ENCODE measurements around the gene DNAH10. TPM values are rescaled to one million over a fixed set of nuclear protein-coding genes. Genes with fewer than 3 reads are reported as not detected.

The DNAH10 gene
- total RNA-seq, 1 donor from 2014 or later, result not detected

DNA sequence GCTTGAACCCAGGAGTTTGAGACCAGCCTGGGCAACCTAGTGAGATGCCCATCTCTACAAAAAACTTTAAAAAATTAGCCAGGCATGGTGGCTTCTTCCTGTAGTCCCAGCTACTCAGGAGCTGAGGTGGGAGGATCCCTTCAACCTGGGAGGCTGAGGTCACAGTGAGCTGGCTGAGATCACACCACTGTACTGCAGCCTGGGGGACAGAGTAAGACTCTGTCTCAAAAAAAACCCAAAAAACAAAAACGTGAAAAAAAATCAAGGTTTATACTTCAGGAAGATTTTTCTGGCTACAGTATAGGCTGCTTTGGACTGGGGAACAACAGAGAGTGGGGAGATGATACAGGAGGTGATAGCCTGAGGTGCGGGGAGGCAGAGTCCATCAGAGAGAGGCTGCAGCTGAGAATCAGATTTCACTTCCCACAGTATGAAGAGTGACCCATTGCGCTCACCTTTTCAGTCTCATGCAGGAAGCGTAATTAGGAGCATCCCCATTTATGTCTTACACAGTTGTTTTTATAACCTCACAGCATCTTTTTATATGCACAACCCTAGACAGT lies 28.9 kb downstream of the DNAH10 start:
- DNase-seq, result no peak
- TF ChIP-seq, protein P1, sequence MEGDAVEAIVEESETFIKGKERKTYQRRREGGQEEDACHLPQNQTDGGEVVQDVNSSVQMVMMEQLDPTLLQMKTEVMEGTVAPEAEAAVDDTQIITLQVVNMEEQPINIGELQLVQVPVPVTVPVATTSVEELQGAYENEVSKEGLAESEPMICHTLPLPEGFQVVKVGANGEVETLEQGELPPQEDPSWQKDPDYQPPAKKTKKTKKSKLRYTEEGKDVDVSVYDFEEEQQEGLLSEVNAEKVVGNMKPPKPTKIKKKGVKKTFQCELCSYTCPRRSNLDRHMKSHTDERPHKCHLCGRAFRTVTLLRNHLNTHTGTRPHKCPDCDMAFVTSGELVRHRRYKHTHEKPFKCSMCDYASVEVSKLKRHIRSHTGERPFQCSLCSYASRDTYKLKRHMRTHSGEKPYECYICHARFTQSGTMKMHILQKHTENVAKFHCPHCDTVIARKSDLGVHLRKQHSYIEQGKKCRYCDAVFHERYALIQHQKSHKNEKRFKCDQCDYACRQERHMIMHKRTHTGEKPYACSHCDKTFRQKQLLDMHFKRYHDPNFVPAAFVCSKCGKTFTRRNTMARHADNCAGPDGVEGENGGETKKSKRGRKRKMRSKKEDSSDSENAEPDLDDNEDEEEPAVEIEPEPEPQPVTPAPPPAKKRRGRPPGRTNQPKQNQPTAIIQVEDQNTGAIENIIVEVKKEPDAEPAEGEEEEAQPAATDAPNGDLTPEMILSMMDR (IDR thresholded peaks at IDR 0.05; ENCODE audit: borderline replicate concordance), result no peak

DNA sequence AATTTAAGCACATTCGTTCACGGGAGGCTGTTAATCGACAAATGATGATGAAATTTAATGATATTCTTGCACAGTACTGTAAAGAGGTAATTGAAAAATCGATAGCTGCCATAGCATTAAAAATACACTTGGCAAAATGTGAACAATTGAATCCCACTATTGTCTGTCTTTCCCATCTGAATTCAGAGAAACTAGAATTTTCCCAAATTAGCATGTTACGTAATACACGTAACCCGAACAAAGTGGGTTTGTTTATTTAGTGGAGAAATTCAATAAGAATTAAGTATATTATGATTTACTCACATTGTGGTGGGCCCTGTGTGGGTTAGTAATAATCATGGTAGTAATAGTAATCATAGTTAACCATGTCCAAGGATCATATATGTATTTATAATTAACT lies 31.9 kb downstream of the DNAH10 start:
- intact Hi-C loops (cut with micrococcal nuclease), result no loop called here
- Histone ChIP-seq H3K4me1 (no peaks in the 10 kb centered on the region), H3K27ac (replicated peaks) (no peak overlapping the region), H3K36me3 (no peaks in the 10 kb centered on the region), H3K9me3 (replicated peaks) (peaks cover 15% of the 10 kb centered on the region), H3K27me3 (ENCODE audit: low read depth) (no peaks in the 10 kb centered on the region), H3K4me3 (no peak overlapping the region)
- no peak for DNase-seq
- TF ChIP-seq, protein P1 (IDR thresholded peaks at IDR 0.05; ENCODE audit: borderline replicate concordance), result no peak

More for the DNA sequence above, 28.9 kb downstream of the DNAH10 start:
- peaks cover 15% of the 10 kb centered on the region for H3K9me3 ChIP-seq (replicated peaks)
- no peaks in the 10 kb centered on the region for H3K4me1 ChIP-seq
- peaks cover 6% of the 10 kb centered on the region for H3K27me3 ChIP-seq (ENCODE audit: low read depth)
- no peak overlapping the region for H3K4me3 ChIP-seq
- intact Hi-C loops (cut with micrococcal nuclease), result no loop called here
- no peaks in the 10 kb centered on the region for H3K36me3 ChIP-seq
- no peak overlapping the region for H3K27ac ChIP-seq (replicated peaks)

DNA sequence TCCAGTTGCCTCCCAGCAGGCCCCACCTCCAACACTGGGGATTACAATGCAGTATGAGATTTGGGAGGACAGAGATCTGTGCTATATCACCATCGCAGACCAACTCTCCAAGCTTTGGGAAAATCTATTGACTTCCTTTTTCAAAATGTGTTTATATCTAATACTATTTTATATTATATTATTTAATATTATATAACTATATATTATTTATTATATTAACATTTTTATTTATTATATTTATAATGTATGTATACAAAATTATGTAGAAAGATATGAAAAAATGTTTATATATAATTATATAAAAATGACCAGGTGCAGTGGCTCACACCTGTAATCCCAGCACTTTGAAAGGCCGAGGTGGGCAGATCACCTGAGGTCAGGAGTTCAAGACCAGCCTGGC lies 36.4 kb downstream of the DNAH10 start:
- H3K27me3 ChIP-seq (ENCODE audit: low read depth), result peaks cover 37% of the 10 kb centered on the region
- no peak for DNase-seq
- no peak overlapping the region for H3K4me3 ChIP-seq
- H3K27ac ChIP-seq (replicated peaks), result no peak overlapping the region
- TF ChIP-seq, protein P1 (IDR thresholded peaks at IDR 0.05; ENCODE audit: borderline replicate concordance), result no peak
- no peaks in the 10 kb centered on the region for H3K36me3 ChIP-seq
- no peaks in the 10 kb centered on the region for H3K9me3 ChIP-seq (replicated peaks)
- H3K4me1 ChIP-seq, result no peaks in the 10 kb centered on the region
- intact Hi-C loops (cut with micrococcal nuclease), result no loop called here

DNA sequence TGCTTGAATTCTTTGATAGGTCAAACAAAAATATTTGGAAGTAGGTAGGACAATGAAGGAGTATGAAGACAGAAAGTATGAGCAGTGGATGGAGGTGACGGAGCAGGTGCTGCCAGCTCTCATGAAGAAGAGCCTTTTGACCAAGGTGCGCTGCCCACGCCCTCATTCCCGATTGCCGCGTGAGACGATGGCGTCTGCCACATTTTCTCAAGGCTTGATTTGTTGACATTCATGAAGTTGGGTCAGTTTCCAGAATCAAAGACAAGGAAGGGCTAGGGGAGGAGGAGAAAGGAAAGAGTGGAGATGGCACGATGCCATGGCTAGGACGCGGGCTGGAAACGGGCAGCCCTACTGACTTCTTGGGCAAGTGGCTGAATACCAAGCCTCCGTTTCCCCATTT lies 37.1 kb downstream of the DNAH10 start:
- intact Hi-C loops (cut with micrococcal nuclease), result no loop called here
- TF ChIP-seq, protein P1 (IDR thresholded peaks at IDR 0.05; ENCODE audit: borderline replicate concordance), result no peak
- Histone ChIP-seq H3K4me3 (no peak overlapping the region), H3K9me3 (replicated peaks) (no peaks in the 10 kb centered on the region), H3K4me1 (no peaks in the 10 kb centered on the region), H3K27ac (replicated peaks) (no peak overlapping the region), H3K36me3 (no peaks in the 10 kb centered on the region), H3K27me3 (ENCODE audit: low read depth) (peaks cover 37% of the 10 kb centered on the region)
- no peak for DNase-seq

DNA sequence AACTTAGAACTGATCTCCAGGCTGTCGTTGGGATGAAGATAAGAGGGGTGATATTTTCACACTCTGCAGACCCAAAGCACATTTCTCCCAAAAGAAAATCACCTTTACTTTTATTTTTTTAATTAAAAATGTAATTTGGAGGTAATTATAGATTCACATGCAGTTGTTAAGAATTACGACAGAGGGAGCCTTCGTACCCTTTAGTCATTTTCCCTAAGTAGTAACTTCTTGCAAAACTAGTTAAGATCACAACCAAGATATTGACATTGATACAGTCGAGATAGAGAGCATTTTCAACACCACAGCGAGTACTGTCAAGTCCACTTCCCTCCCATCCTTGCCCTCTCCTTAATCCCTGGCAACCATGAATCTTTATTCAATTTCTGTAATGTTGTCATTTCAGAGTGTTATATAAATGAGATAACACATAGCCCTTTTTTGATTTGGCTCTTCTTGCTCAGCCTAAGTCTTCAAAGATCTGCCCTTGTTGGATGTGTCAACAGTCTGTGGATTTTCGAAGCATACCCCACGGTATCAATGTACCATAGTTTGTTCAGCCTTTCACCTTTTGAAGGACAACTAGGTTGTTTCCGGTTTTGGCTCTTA lies 39.6 kb downstream of the DNAH10 start:
- TF ChIP-seq, protein P1 (IDR thresholded peaks at IDR 0.05; ENCODE audit: borderline replicate concordance), result peak; percentile 31
- peaks cover 37% of the 10 kb centered on the region for H3K27me3 ChIP-seq (ENCODE audit: low read depth)
- no peaks in the 10 kb centered on the region for H3K9me3 ChIP-seq (replicated peaks)
- no peak for DNase-seq
- intact Hi-C loops (cut with micrococcal nuclease), result no loop called here
- H3K27ac ChIP-seq (replicated peaks), result no peak overlapping the region
- no peaks in the 10 kb centered on the region for H3K36me3 ChIP-seq
- no peak overlapping the region for H3K4me3 ChIP-seq
- H3K4me1 ChIP-seq, result no peaks in the 10 kb centered on the region
